A549 (cell line): ENCODE measurements around the gene IL3. TPM values are rescaled to one million over a fixed set of nuclear protein-coding genes. Genes with fewer than 3 reads are reported as not detected.

Source experiments
- ATAC-seq, 2 experiments: fragments of 200-7000 bp in 1 of 2; fragments of >200 bp in 1 of 2; cut with Nextera tagmentation in 1 of 2; cut with Tn5 transposase in 1 of 2; 3 replicates each; pipeline versions ENCODE4 v1.8.0 to v1.9.1; 2018 to 2020; ENCODE audit warnings: mild to moderate bottlenecking in 1 of 2, moderate library complexity in 1 of 2
- CTCF ChIA-PET: fragments of 300-600 bp; sonication (Branson Sonifier 250); formaldehyde crosslinking; extraction: SDS; loops from one replicate; lab custom pipeline; 2021; ENCODE audit warnings: antibody characterized with exemption, inconsistent platforms; lab: Yijun Ruan, JAX
- POLR2A ChIA-PET: fragments of 350-600 bp; formaldehyde crosslinking; extraction: SDS; loops from one replicate; lab custom pipeline; 2021; ENCODE audit warnings: antibody characterized with exemption, inconsistent platforms; lab: Yijun Ruan, JAX
- DNase-seq, 2 experiments: peaks; one replicate each; pipeline versions ENCODE4 v3.0.0 to v3.0.0-alpha.2; 2011 to 2016; ENCODE audit warnings: low read depth in 1 of 2, low spot score in 1 of 2
- FAIRE-seq: peaks from 2 replicates; lab custom pipeline; 2011; peaks lifted over from hg19 to GRCh38; lab: Jason Lieb, UNC
- H3K27ac ChIP-seq, 2 experiments: fragments of >200 bp; sonication (Bioruptor Twin); formaldehyde crosslinking; 3 replicates each; pipeline ENCODE4 v1.5.1; 2016 to 2017
- H3K4me1 ChIP-seq: fragments of >200 bp; sonication (Bioruptor Twin); formaldehyde crosslinking; 3 replicates; pipeline ENCODE4 v1.6.1; 2016
- H3K4me2 ChIP-seq: fragments of >200 bp; sonication (Bioruptor Twin); formaldehyde crosslinking; 3 replicates; pipeline ENCODE4 v1.6.1; 2016
- H3K4me3 ChIP-seq: fragments of >200 bp; sonication (Bioruptor Twin); formaldehyde crosslinking; 3 replicates; pipeline ENCODE4 v1.5.1; 2016
- H3K9me3 ChIP-seq: fragments of >200 bp; sonication (Bioruptor Twin); formaldehyde crosslinking; 3 replicates; pipeline ENCODE4 v1.6.1; 2016
- BCL3 ChIP-seq: fragments of >200 bp; sonication (Bioruptor Twin); formaldehyde crosslinking; IDR thresholded peaks from 3 replicates; pipeline ENCODE4 v1.6.1; 2016
- CBX2 ChIP-seq: fragments of 200-600 bp; sonication (generic); IDR thresholded peaks from 2 replicates; pipeline ENCODE4 v1.6.1; 2016; ENCODE audit warnings: low read depth, mild to moderate bottlenecking, borderline replicate concordance
- CBX8 ChIP-seq: fragments of 200-600 bp; sonication (generic); IDR thresholded peaks from 2 replicates; pipeline ENCODE4 v1.6.1; 2016
- CEBPB ChIP-seq, 2 experiments: fragments of >200 bp in 1 of 2; sonication (Bioruptor Twin) in 1 of 2; formaldehyde crosslinking in 1 of 2; IDR thresholded peaks; 2 replicates each; pipeline ENCODE4 v1.6.1; 2012 to 2016
- CHD2 ChIP-seq: fragments of 150-350 bp; IDR thresholded peaks from 2 replicates; pipeline ENCODE4 v1.6.1; 2014; ENCODE audit warnings: low read length; ENCODE audit not compliant: partially characterized antibody
- CTCF ChIP-seq: fragments of >200 bp; sonication (Bioruptor Twin); formaldehyde crosslinking; IDR thresholded peaks from 3 replicates; pipeline ENCODE4 v1.5.1; 2016
- EHMT2 ChIP-seq: fragments of 200-600 bp; sonication (generic); IDR thresholded peaks from 2 replicates; pipeline ENCODE4 v1.6.1; 2016; ENCODE audit warnings: antibody characterized with exemption, low read depth, mild to moderate bottlenecking, moderate library complexity
- MAFK ChIP-seq: fragments of 450-650 bp; IDR thresholded peaks from 2 replicates; pipeline ENCODE4 v1.6.1; 2014; ENCODE audit not compliant: partially characterized antibody
- MAX ChIP-seq: IDR thresholded peaks from 2 replicates; pipeline ENCODE4 v1.6.1; 2012
- NPAS2 ChIP-seq: fragments of 250-450 bp; sonication (Bioruptor Pico); IDR thresholded peaks from 2 replicates; pipeline ENCODE4 v1.8.0; 2022; ENCODE audit warnings: mild to moderate bottlenecking, moderate library complexity, borderline replicate concordance
- PBX3 ChIP-seq: IDR thresholded peaks from 2 replicates; pipeline ENCODE4 v1.6.1; 2012
- POLR2A ChIP-seq: IDR thresholded peaks from 2 replicates; pipeline ENCODE4 v1.6.1; 2012; ENCODE audit warnings: mild to moderate bottlenecking, low read length
- POLR2AphosphoS2 ChIP-seq: conservative IDR thresholded peaks from 2 replicates; pipeline ENCODE4 v1.6.1; 2012; ENCODE audit warnings: low read length, improper control_type of control experiment, inconsistent platforms
- RNF2 ChIP-seq: fragments of 200-600 bp; sonication (generic); IDR thresholded peaks from 2 replicates; pipeline ENCODE4 v1.6.1; 2016; ENCODE audit warnings: low read depth, mild to moderate bottlenecking, antibody characterized with exemption, moderate library complexity, borderline replicate concordance
- whole genome bisulfite sequencing: methylation state at CpG from one replicate; pipeline ENCODE4 v1.1.6; 2017; ENCODE audit errors: missing lambda C conversion rate; 5-methylcytosine and 5-hydroxymethylcytosine counted together
- polyA plus RNA-seq, 4 experiments: library from polyadenylated mRNA; depleted of rRNA in 3 of 4; stranded (reverse); fragments of >200 nt; fragmentation: RNase III in 1 of 4; extraction: RNeasy Plus Mini Kit Qiagen cat#74134 plus additional on column Dnase treatment in 1 of 4; gene quantifications; 2 replicates in 3 of 4; 3 replicates in 1 of 4; pipeline ENCODE4 v1.2.3, GENCODE V29; 2011 to 2017

IL3 gene
- polyA plus RNA-seq, 2 of the 4 experiments (the other 2 are of a cell fraction), result not detected

DNA sequence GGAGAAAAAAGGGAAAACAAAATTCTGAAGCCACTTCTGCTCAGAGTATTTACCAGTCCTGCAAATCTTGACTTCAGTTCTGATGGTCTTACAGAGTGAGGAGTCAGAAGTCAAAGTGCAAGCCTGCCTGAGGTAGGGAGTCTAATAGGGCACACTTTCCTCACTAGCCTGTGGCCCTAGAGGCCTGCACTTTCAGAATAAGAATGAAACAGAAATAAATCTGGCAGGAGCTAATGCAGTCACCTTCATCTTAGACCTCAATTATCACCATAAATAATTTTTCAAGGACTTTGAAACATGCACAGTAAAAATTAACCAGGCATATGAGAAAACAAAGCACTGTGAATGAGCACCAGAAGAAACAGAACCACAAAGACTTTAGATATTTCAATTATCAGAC is 28.3 kb upstream of the IL3 start:
- DNase-seq (no peak), FAIRE-seq (no peak), ATAC-seq (no peak)
- no peak overlapping the region for H3K4me2 ChIP-seq
- TF ChIP-seq RNF2, result 0 out of 2 replicates have a peak, but pooled peaks have one; percentile 22
- no peak for TF ChIP-seq MAX
- CTCF ChIA-PET, result no interaction called here
- H3K9me3 ChIP-seq, result 0 out of 3 replicates have a peak, but pooled peaks cover 3% of the 10 kb centered on the region
- no peaks in the 10 kb centered on the region for H3K4me1 ChIP-seq
- H3K27ac ChIP-seq, result no peak overlapping the region
- POLR2A ChIA-PET, result no interaction called here
- no peak overlapping the region for H3K4me3 ChIP-seq

DNA sequence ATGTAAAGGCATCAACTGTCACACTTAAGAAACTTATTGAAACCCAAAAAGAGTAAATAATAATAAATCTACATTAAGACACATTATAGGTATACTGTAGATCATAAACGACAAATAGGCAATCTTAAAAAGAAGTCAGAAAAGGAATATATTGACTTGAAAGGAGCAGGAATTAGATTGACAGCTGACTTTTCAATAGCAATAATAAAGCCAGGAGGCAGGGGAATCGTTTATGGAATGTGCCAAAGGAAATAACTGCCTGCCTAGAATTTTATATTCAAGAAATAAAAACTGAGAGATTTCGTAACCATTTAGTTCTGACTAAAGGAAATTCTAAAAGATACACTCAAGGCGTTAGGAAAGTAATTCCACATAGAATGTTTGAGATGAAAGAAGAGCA is 27.3 kb upstream of the IL3 start:
- TF ChIP-seq RNF2, result peak; percentile 56; the same call in 1 of the 2 replicates
- TF ChIP-seq CBX8, result peak; percentile 33; the same call in 1 of the 2 replicates
- no peak for TF ChIP-seq NPAS2
- TF ChIP-seq, all 56 proteins: peak for 2
- H3K4me1 ChIP-seq, result no peaks in the 10 kb centered on the region
- 11% methylated on average over 4 of the region's 4 CpGs for WGBS
- DNase-seq (no peak), FAIRE-seq (no peak), ATAC-seq (no peak)
- no peak overlapping the region for H3K4me3 ChIP-seq
- H3K27ac ChIP-seq, result no peak overlapping the region
- CTCF ChIA-PET, result no interaction called here
- 0 out of 3 replicates have a peak, but pooled peaks cover 3% of the 10 kb centered on the region for H3K9me3 ChIP-seq
- POLR2A ChIA-PET, result no interaction called here
- no peak overlapping the region for H3K4me2 ChIP-seq

DNA sequence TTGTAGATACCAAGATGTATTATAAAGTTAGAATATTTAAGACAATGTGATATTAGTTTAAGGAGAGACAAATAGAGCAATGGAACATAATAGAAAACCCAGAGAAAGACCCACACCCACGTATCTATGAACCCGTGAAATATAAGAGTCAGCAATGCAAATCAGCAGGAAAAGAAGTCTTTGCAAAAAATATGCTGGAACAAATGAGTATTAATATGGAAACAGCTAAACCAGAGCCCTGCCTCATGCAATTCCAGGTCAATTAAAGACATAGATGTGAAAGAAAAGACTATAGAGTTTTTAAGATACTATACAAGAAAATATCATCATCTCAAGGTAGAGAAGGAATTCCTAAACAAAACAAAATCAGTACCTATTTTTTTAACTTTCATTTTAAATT is 23.1 kb upstream of the IL3 start:
- CTCF ChIA-PET, result interaction anchor here (2.0 kb wide), 1 partner anchor 26 kb away, joined by 6 read pairs; no protein-coding TSS in a partner anchor
- FAIRE-seq (no peak), ATAC-seq (no peak), DNase-seq (no peak)
- TF ChIP-seq CTCF (no peak), EHMT2 (no peak), CBX2 (no peak)
- no peak overlapping the region for H3K4me3 ChIP-seq
- H3K27ac ChIP-seq, result no peak overlapping the region
- no peak overlapping the region for H3K4me2 ChIP-seq
- no peaks in the 10 kb centered on the region for H3K4me1 ChIP-seq
- POLR2A ChIA-PET, result no interaction called here
- 0 out of 3 replicates have a peak, but pooled peaks cover 3% of the 10 kb centered on the region for H3K9me3 ChIP-seq
- WGBS, result 4% methylated on average over 2 of the region's 2 CpGs

DNA sequence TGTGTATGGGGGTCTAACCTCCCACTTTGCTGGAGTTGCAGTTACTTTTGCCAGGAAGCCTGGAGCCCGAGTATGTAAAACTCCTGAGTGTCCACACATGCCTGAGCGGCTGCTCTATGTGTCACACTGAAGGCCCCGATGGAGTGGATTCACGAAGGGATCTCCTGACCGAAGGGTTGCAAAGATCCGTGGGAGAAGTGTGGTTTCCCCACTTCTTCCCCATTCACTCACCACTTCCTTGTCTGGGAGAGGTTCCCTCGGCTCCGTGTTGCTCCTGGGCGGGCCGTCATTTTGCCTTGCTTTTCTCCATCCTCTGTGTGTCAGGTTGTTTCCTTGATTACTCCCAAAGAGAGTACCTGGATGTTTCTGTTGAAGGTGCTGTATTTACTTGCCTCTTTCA is 16.2 kb upstream of the IL3 start:
- POLR2A ChIA-PET, result no interaction called here
- TF ChIP-seq CEBPB (IDR thresholded peaks at IDR 0.05) (no peak), PBX3 (no peak), MAFK (no peak), POLR2A (no peak), CHD2 (no peak), BCL3 (no peak), POLR2AphosphoS2 (no peak)
- TF ChIP-seq, all 56 proteins: peak for 0
- no peak for DNase-seq
- no peak for ATAC-seq
- no peaks in the 10 kb centered on the region for H3K4me1 ChIP-seq
- H3K4me3 ChIP-seq, result no peak overlapping the region
- CTCF ChIA-PET, result no interaction called here
- WGBS, result 61% methylated on average over 10 of the region's 10 CpGs
- H3K27ac ChIP-seq, result no peak overlapping the region
- no peaks in the 10 kb centered on the region for H3K9me3 ChIP-seq
- no peak for FAIRE-seq
- H3K4me2 ChIP-seq, result no peak overlapping the region
